Glutamatergic neuron (in vitro differentiated cells): ENCODE results near the gene PDE10A. TPM values are rescaled to one million over a fixed set of nuclear protein-coding genes. Genes with fewer than 3 reads are reported as not detected.

Experiments used
- DNase-seq: peaks from one replicate; pipeline ENCODE4 v3.0.0; 2022
- H3K27ac Mint-ChIP-seq: one replicate; pipeline ENCODE4 v1.8.0; 2020; ENCODE audit warnings: mild to moderate bottlenecking, mixed read lengths, inconsistent platforms; ENCODE audit not compliant: unreplicated experiment
- H3K27me3 Mint-ChIP-seq: one replicate; pipeline ENCODE4 v1.8.0; 2020; ENCODE audit warnings: mild to moderate bottlenecking, moderate library complexity, mixed read lengths, inconsistent platforms; ENCODE audit not compliant: unreplicated experiment
- H3K36me3 Mint-ChIP-seq: one replicate; pipeline ENCODE4 v1.8.0; 2020; ENCODE audit warnings: mild to moderate bottlenecking, mixed read lengths, inconsistent platforms; ENCODE audit not compliant: unreplicated experiment
- H3K4me1 Mint-ChIP-seq: one replicate; pipeline ENCODE4 v1.8.0; 2020; ENCODE audit warnings: mild to moderate bottlenecking, low read depth, mixed read lengths, inconsistent platforms; ENCODE audit not compliant: unreplicated experiment
- H3K4me3 Mint-ChIP-seq: one replicate; pipeline ENCODE4 v1.8.0; 2020; ENCODE audit warnings: mild to moderate bottlenecking, mixed read lengths, inconsistent platforms; ENCODE audit not compliant: unreplicated experiment
- H3K9me3 Mint-ChIP-seq: one replicate; pipeline ENCODE4 v1.8.0; 2020; ENCODE audit warnings: mild to moderate bottlenecking, moderate library complexity, mixed read lengths, inconsistent platforms; ENCODE audit not compliant: unreplicated experiment
- CTCF ChIP-seq: fragments of 200-600 bp; sonication (generic); IDR thresholded peaks from one replicate; pipeline ENCODE4 v1.5.0; 2021; ENCODE audit not compliant: partially characterized antibody, unreplicated experiment
- total RNA-seq: library from RNA; stranded (reverse); fragmentation: NEBNext Ultra II Directional; extraction: Animal tissue kit (Norgen Biotek cat#: 25700); gene quantifications from one replicate; pipeline ENCODE4 v1.2.1, GENCODE V29; 2021; ENCODE audit not compliant: unreplicated experiment

PDE10A gene
- total RNA-seq, 1 donor from 2014 or later: 24.5 TPM

GRCh38 chr6:165645919-165646318 lies 17.1 kb downstream of the PDE10A start:
- no peak for TF ChIP-seq CTCF
- no peak overlapping the region for H3K27ac Mint-ChIP-seq
- no peak for DNase-seq
- H3K4me1 Mint-ChIP-seq: peaks cover 15% of the 10 kb centered on the region
- no peaks in the 10 kb centered on the region for H3K9me3 Mint-ChIP-seq
- H3K4me3 Mint-ChIP-seq: no peak overlapping the region
- H3K27me3 Mint-ChIP-seq: no peaks in the 10 kb centered on the region
- H3K36me3 Mint-ChIP-seq: no peaks in the 10 kb centered on the region

GRCh38 chr6:165644586-165645266 lies 18.3 kb downstream of the PDE10A start:
- Mint-ChIP-seq H3K36me3 (no peaks in the 10 kb centered on the region), H3K4me3 (no peak overlapping the region), H3K4me1 (peaks cover 17% of the 10 kb centered on the region), H3K27ac (no peak overlapping the region), H3K9me3 (no peaks in the 10 kb centered on the region), H3K27me3 (no peaks in the 10 kb centered on the region)
- TF ChIP-seq CTCF: no peak
- no peak for DNase-seq

- DNase-seq: no peak
- H3K27ac Mint-ChIP-seq: no peak overlapping the region
- peaks cover 15% of the 10 kb centered on the region for H3K4me1 Mint-ChIP-seq
- H3K27me3 Mint-ChIP-seq: no peaks in the 10 kb centered on the region
- H3K36me3 Mint-ChIP-seq: no peaks in the 10 kb centered on the region
- no peak for TF ChIP-seq CTCF
- no peaks in the 10 kb centered on the region for H3K9me3 Mint-ChIP-seq
- no peak overlapping the region for H3K4me3 Mint-ChIP-seq
These were observed 20.0 kb downstream of the PDE10A start for GRCh38 chr6:165643015-165643414.

- Mint-ChIP-seq H3K4me3 (no peak overlapping the region), H3K4me1 (peaks cover 23% of the 10 kb centered on the region), H3K27me3 (no peaks in the 10 kb centered on the region), H3K36me3 (no peaks in the 10 kb centered on the region), H3K27ac (no peak overlapping the region), H3K9me3 (no peaks in the 10 kb centered on the region)
- no peak for DNase-seq
- no peak for TF ChIP-seq CTCF
These were observed 21.3 kb downstream of the PDE10A start for GRCh38 chr6:165641672-165642156.

GRCh38 chr6:165640806-165641205 lies 22.2 kb downstream of the PDE10A start:
- no peak for DNase-seq
- Mint-ChIP-seq H3K27ac (no peak overlapping the region), H3K27me3 (no peaks in the 10 kb centered on the region), H3K36me3 (no peaks in the 10 kb centered on the region), H3K9me3 (no peaks in the 10 kb centered on the region), H3K4me1 (peaks cover 26% of the 10 kb centered on the region), H3K4me3 (no peak overlapping the region)
- TF ChIP-seq CTCF: no peak
